A549 (cell line): ENCODE results near the gene TMEM38A. TPM values are rescaled to one million over a fixed set of nuclear protein-coding genes. Genes with fewer than 3 reads are reported as not detected.

Source experiments
- ATAC-seq, 2 experiments: fragments of 200-7000 bp in 1 of 2; fragments of >200 bp in 1 of 2; cut with Nextera tagmentation in 1 of 2; cut with Tn5 transposase in 1 of 2; 3 replicates each; pipeline versions ENCODE4 v1.8.0 to v1.9.1; 2018 to 2020; ENCODE audit warnings: mild to moderate bottlenecking in 1 of 2, moderate library complexity in 1 of 2
- CTCF ChIA-PET: fragments of 300-600 bp; sonication (Branson Sonifier 250); formaldehyde crosslinking; extraction: SDS; loops from one replicate; lab custom pipeline; 2021; ENCODE audit warnings: antibody characterized with exemption, inconsistent platforms; lab: Yijun Ruan, JAX
- POLR2A ChIA-PET: fragments of 350-600 bp; formaldehyde crosslinking; extraction: SDS; loops from one replicate; lab custom pipeline; 2021; ENCODE audit warnings: antibody characterized with exemption, inconsistent platforms; lab: Yijun Ruan, JAX
- DNase-seq, 2 experiments: peaks; one replicate each; pipeline versions ENCODE4 v3.0.0 to v3.0.0-alpha.2; 2011 to 2016; ENCODE audit warnings: low read depth in 1 of 2, low spot score in 1 of 2
- FAIRE-seq: peaks from 2 replicates; lab custom pipeline; 2011; peaks lifted over from hg19 to GRCh38; lab: Jason Lieb, UNC
- H3K27ac ChIP-seq, 2 experiments: fragments of >200 bp; sonication (Bioruptor Twin); formaldehyde crosslinking; 3 replicates each; pipeline ENCODE4 v1.5.1; 2016 to 2017
- H3K4me1 ChIP-seq: fragments of >200 bp; sonication (Bioruptor Twin); formaldehyde crosslinking; 3 replicates; pipeline ENCODE4 v1.6.1; 2016
- H3K4me2 ChIP-seq: fragments of >200 bp; sonication (Bioruptor Twin); formaldehyde crosslinking; 3 replicates; pipeline ENCODE4 v1.6.1; 2016
- H3K4me3 ChIP-seq: fragments of >200 bp; sonication (Bioruptor Twin); formaldehyde crosslinking; 3 replicates; pipeline ENCODE4 v1.5.1; 2016
- H3K9me3 ChIP-seq: fragments of >200 bp; sonication (Bioruptor Twin); formaldehyde crosslinking; 3 replicates; pipeline ENCODE4 v1.6.1; 2016
- CBX2 ChIP-seq: fragments of 200-600 bp; sonication (generic); IDR thresholded peaks from 2 replicates; pipeline ENCODE4 v1.6.1; 2016; ENCODE audit warnings: low read depth, mild to moderate bottlenecking, borderline replicate concordance
- CHD2 ChIP-seq: fragments of 150-350 bp; IDR thresholded peaks from 2 replicates; pipeline ENCODE4 v1.6.1; 2014; ENCODE audit warnings: low read length; ENCODE audit not compliant: partially characterized antibody
- EHF ChIP-seq: fragments of 250-450 bp; sonication (Bioruptor Pico); IDR thresholded peaks from 2 replicates; pipeline ENCODE4 v1.5.0; 2020; ENCODE audit warnings: mild to moderate bottlenecking
- EP300 ChIP-seq, 2 experiments: fragments of >200 bp; sonication (Bioruptor Twin); formaldehyde crosslinking; IDR thresholded peaks; 2 replicates in 1 of 2; 3 replicates in 1 of 2; pipeline ENCODE4 v1.6.1; 2016 to 2017
- FOSB ChIP-seq: fragments of 250-450 bp; sonication (Bioruptor Pico); IDR thresholded peaks from 2 replicates; pipeline ENCODE4 v1.5.0; 2020; ENCODE audit warnings: mild to moderate bottlenecking, moderate library complexity
- HOXB13 ChIP-seq: fragments of 250-450 bp; sonication (Bioruptor Pico); IDR thresholded peaks from 2 replicates; pipeline ENCODE4 v1.5.0; 2020; ENCODE audit warnings: low read depth, mild to moderate bottlenecking, moderate library complexity
- JUN ChIP-seq, 2 experiments: fragments of >200 bp; sonication (Bioruptor Twin); formaldehyde crosslinking; IDR thresholded peaks; 2 replicates in 1 of 2; 3 replicates in 1 of 2; pipeline ENCODE4 v1.6.1; 2016 to 2017
- JUNB ChIP-seq: fragments of >200 bp; sonication (Bioruptor Twin); formaldehyde crosslinking; IDR thresholded peaks from 2 replicates; pipeline ENCODE4 v1.6.1; 2016
- MAZ ChIP-seq: fragments of 150-350 bp; IDR thresholded peaks from 2 replicates; pipeline ENCODE4 v1.6.1; 2014; ENCODE audit warnings: antibody characterized with exemption, low read depth, low read length, borderline replicate concordance
- MYC ChIP-seq: IDR thresholded peaks from 2 replicates; pipeline ENCODE4 v1.6.1; 2012; ENCODE audit warnings: mild to moderate bottlenecking, inconsistent platforms, low read length, improper control_type of control experiment, borderline replicate concordance
- NR3C1 ChIP-seq: fragments of >200 bp; sonication (Bioruptor Twin); formaldehyde crosslinking; IDR thresholded peaks from 3 replicates; pipeline ENCODE4 v1.6.1; 2017
- PHF8 ChIP-seq: fragments of 200-600 bp; sonication (generic); IDR thresholded peaks from 2 replicates; pipeline ENCODE4 v1.6.1; 2016; ENCODE audit warnings: low read depth, mild to moderate bottlenecking, antibody characterized with exemption, moderate library complexity, borderline replicate concordance
- POLR2A ChIP-seq: IDR thresholded peaks from 2 replicates; pipeline ENCODE4 v1.6.1; 2012; ENCODE audit warnings: mild to moderate bottlenecking, low read length
- RAD21 ChIP-seq, 2 experiments: fragments of >200 bp in 1 of 2; sonication (Bioruptor Twin) in 1 of 2; formaldehyde crosslinking in 1 of 2; IDR thresholded peaks in 1 of 2; conservative IDR thresholded peaks in 1 of 2; 2 replicates in 1 of 2; 3 replicates in 1 of 2; pipeline ENCODE4 v1.6.1; 2012 to 2018; ENCODE audit warnings: inconsistent platforms in 1 of 2
- RNF2 ChIP-seq: fragments of 200-600 bp; sonication (generic); IDR thresholded peaks from 2 replicates; pipeline ENCODE4 v1.6.1; 2016; ENCODE audit warnings: low read depth, mild to moderate bottlenecking, antibody characterized with exemption, moderate library complexity, borderline replicate concordance
- ZSCAN20 ChIP-seq: fragments of 250-450 bp; sonication (Bioruptor Pico); IDR thresholded peaks from 2 replicates; pipeline ENCODE4 v1.8.0; 2022; ENCODE audit warnings: mild to moderate bottlenecking, moderate library complexity
- WGBS: methylation state at CpG from one replicate; pipeline ENCODE4 v1.1.6; 2017; ENCODE audit errors: missing lambda C conversion rate; 5-methylcytosine and 5-hydroxymethylcytosine counted together
- polyA minus RNA-seq: library from RNA; depleted of rRNA, polyadenylated mRNA; stranded (reverse); fragments of >200 nt; gene quantifications from 2 replicates; pipeline ENCODE4 v1.2.3, GENCODE V29; 2011; rRNA and poly(A)+ RNA removed
- polyA plus RNA-seq, 4 experiments: library from polyadenylated mRNA; depleted of rRNA in 3 of 4; stranded (reverse); fragments of >200 nt; fragmentation: RNase III in 1 of 4; extraction: RNeasy Plus Mini Kit Qiagen cat#74134 plus additional on column Dnase treatment in 1 of 4; gene quantifications; 2 replicates in 3 of 4; 3 replicates in 1 of 4; pipeline ENCODE4 v1.2.3, GENCODE V29; 2011 to 2017
- TF ChIP-seq, protein P1 (sequence below): fragments of >200 bp; sonication (Bioruptor Twin); formaldehyde crosslinking; IDR thresholded peaks from 3 replicates; pipeline ENCODE4 v1.5.1; 2016
- TF ChIP-seq, protein P2 (sequence below): fragments of 250-450 bp; sonication (Bioruptor Pico); IDR thresholded peaks from 2 replicates; pipeline ENCODE4 v1.5.0; 2021; ENCODE audit warnings: mild to moderate bottlenecking, moderate library complexity, borderline replicate concordance

Gene TMEM38A, protein sequence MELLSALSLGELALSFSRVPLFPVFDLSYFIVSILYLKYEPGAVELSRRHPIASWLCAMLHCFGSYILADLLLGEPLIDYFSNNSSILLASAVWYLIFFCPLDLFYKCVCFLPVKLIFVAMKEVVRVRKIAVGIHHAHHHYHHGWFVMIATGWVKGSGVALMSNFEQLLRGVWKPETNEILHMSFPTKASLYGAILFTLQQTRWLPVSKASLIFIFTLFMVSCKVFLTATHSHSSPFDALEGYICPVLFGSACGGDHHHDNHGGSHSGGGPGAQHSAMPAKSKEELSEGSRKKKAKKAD
- polyA plus RNA-seq (2011; rRNA removed) (1.2 and 1.8 TPM in 2 replicates), polyA plus RNA-seq (2017; fragmentation: RNase III; extraction: RNeasy Plus Mini Kit Qiagen cat#74134 plus additional on column Dnase treatment) (1.1 to 2.1 TPM (median 1.5 TPM) in 3 replicates), polyA minus RNA-seq (0.78 and 2.6 TPM in 2 replicates)
- 0.90 and 1.1 TPM in 2 replicates for polyA plus RNA-seq (2012; cell fraction: cytosol; rRNA removed)
- polyA plus RNA-seq (2012; cell fraction: nucleus; rRNA removed) = 0.69 and 0.74 TPM in 2 replicates

DNA sequence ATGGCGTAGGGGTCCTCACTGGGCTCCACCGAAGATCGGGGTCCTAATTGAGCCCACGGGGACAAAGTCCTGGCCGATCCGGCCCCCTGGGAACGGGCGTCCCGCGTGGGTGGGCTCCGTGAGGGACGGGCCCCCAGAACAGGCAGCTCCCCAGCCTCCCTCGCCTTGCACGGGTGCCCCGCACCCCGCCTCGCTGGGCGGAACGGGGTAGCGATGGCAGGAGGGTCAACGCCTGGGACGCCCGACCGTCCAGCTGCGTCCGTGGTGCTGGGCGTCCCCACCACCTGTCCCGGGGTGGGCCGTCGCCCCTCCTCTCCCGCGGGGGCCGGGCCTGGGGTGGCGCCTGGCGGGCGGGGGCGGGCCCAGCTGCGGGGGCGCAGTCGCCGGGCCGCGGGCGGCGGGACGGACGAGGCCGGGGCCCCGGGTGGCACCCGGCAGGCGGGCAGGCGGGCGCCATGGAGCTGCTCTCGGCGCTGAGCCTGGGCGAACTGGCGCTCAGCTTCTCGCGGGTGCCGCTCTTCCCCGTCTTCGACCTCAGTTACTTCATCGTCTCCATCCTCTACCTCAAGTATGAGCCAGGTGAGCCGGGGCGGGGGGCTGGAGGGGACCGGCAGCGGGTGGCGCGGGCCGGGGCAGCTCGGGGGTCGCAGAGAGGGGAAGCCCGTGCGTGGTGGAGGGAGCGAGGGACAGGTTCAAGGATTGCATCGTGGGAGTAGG lies at the start of gene TMEM38A:
Gene TMEM38A, plus strand, starts transcription at position 377 of the 717 bp plus-strand sequence. Its CDS starts 79 bp downstream, at position 456.
- H3K4me3 ChIP-seq = peak within 1 kb of the TSS; percentile 71
- H3K9me3 ChIP-seq = no peaks in the 10 kb centered on the region
- H3K4me2 ChIP-seq = peak within 1 kb of the TSS; percentile 99
- no peak for DNase-seq
- H3K4me1 ChIP-seq = peaks cover 7% of the 10 kb centered on the region; the same call in 2 of the 3 replicates
- WGBS = 7% methylated on average over 4 of the region's 76 CpGs
- TF ChIP-seq JUNB = no peak
- TF ChIP-seq NR3C1 = no peak
- TF ChIP-seq, protein P1, sequence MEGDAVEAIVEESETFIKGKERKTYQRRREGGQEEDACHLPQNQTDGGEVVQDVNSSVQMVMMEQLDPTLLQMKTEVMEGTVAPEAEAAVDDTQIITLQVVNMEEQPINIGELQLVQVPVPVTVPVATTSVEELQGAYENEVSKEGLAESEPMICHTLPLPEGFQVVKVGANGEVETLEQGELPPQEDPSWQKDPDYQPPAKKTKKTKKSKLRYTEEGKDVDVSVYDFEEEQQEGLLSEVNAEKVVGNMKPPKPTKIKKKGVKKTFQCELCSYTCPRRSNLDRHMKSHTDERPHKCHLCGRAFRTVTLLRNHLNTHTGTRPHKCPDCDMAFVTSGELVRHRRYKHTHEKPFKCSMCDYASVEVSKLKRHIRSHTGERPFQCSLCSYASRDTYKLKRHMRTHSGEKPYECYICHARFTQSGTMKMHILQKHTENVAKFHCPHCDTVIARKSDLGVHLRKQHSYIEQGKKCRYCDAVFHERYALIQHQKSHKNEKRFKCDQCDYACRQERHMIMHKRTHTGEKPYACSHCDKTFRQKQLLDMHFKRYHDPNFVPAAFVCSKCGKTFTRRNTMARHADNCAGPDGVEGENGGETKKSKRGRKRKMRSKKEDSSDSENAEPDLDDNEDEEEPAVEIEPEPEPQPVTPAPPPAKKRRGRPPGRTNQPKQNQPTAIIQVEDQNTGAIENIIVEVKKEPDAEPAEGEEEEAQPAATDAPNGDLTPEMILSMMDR = no peak
- no peak for TF ChIP-seq MYC
- no peak for TF ChIP-seq CHD2
- peak; percentile 31; the same call in 1 of the 2 replicates for TF ChIP-seq PHF8
- TF ChIP-seq ZSCAN20 (CRISPR knock-in tag) = no peak
- no peak for TF ChIP-seq CBX2
- no peak for TF ChIP-seq RAD21 (conservative IDR thresholded peaks at IDR 0.05 in 1 of 2, IDR thresholded peaks at IDR 0.05 in 1 of 2)
- peak; percentile 52 for TF ChIP-seq POLR2A
- no peak for TF ChIP-seq JUN (IDR thresholded peaks at IDR 0.05)
- no peak for TF ChIP-seq MAZ
- no peak for TF ChIP-seq EHF (CRISPR knock-in tag)
- no peak for TF ChIP-seq HOXB13 (CRISPR knock-in tag)
- TF ChIP-seq, all 56 proteins: peak for 2
- no peak for FAIRE-seq
- peak within 1 kb of the TSS; percentile 97 to 99 for H3K27ac ChIP-seq
- CTCF ChIA-PET = interaction anchor here (0.7 kb wide), 1 partner anchor 623 kb away, joined by 3 read pairs; no protein-coding TSS in a partner anchor
- POLR2A ChIA-PET = interaction anchor here (0.9 to 1.5 kb wide), 6 partner anchors 11 to 554 kb away, joined by 3 to 5 read pairs (median 4); partner anchors contain the start of genes MED26, NWD1 and USE1
- peak; percentile 40 to 56 for ATAC-seq

DNA sequence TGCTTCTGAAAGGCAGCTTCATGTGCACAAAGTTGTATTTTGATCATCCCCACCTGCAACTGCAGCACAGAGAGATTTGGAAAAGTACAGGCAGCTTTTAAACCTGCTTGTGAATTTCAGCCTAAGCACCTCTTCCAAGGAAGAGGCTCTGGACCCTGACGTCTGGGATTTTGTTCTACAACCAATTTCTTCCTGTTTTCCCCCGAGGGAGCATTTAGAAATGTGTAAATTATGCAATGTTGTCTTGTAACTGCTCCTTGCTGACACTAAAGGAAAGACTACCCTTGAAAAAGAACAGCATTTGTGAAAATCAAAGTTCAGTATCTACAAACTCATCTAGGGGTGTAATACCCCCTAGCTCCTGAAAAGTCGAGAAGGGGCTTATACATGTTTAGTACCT lies 48.3 kb upstream of the TMEM38A start:
- no peak for FAIRE-seq
- POLR2A ChIA-PET = no interaction called here
- TF ChIP-seq FOSB (no peak), EP300 (IDR thresholded peaks at IDR 0.05) (no peak), RNF2 (no peak)
- TF ChIP-seq, protein P2, sequence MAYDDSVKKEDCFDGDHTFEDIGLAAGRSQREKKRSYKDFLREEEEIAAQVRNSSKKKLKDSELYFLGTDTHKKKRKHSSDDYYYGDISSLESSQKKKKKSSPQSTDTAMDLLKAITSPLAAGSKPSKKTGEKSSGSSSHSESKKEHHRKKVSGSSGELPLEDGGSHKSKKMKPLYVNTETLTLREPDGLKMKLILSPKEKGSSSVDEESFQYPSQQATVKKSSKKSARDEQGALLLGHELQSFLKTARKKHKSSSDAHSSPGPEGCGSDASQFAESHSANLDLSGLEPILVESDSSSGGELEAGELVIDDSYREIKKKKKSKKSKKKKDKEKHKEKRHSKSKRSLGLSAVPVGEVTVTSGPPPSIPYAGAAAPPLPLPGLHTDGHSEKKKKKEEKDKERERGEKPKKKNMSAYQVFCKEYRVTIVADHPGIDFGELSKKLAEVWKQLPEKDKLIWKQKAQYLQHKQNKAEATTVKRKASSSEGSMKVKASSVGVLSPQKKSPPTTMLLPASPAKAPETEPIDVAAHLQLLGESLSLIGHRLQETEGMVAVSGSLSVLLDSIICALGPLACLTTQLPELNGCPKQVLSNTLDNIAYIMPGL = no peak
- TF ChIP-seq, all 56 proteins: peak for 0
- no peak overlapping the region for H3K4me2 ChIP-seq
- H3K9me3 ChIP-seq = no peaks in the 10 kb centered on the region
- no peak for ATAC-seq
- DNase-seq = no peak
- H3K4me1 ChIP-seq = peaks cover 5% of the 10 kb centered on the region; the same call in 2 of the 3 replicates
- H3K4me3 ChIP-seq = no peak overlapping the region
- H3K27ac ChIP-seq = no peak overlapping the region
- CTCF ChIA-PET = no interaction called here
- 68% methylated on average over 3 of the region's 3 CpGs for WGBS
